MM.1S (cell line): ENCODE results near the gene PNPLA7.

Experiments used
- CTCF ChIP-seq: fragments of 300-600 bp; sonication (generic); IDR thresholded peaks from 2 replicates; pipeline ENCODE4 v1.5.1; 2016; ENCODE audit warnings: antibody characterized with exemption, low read length, mixed read lengths
- EZH2 ChIP-seq: fragments of 300-600 bp; sonication (generic); optimal IDR thresholded peaks from 2 replicates; pipeline ENCODE3; 2017; ENCODE audit warnings: low read depth, mild to moderate bottlenecking, antibody characterized with exemption, low read length, mixed read lengths

GRCh38 chr9:137437691-137438590 is 112.3 kb downstream of the PNPLA7 start:
- no peak for TF ChIP-seq EZH2
- TF ChIP-seq CTCF, result no peak
